ENCODE data around the gene ITCH. TPM values are rescaled to one million over a fixed set of nuclear protein-coding genes. Genes with fewer than 3 reads are reported as not detected.
"Not testable (repeated sequence)": the region's sequence is repeated elsewhere in the genome, so short reads cannot be mapped to it uniquely, and the experiment has no call there.

The ITCH gene
- total and polyA plus RNA-seq, 2 of the 8 experiments (the other 6 are each of a cell fraction or from before 2014, with no cell fraction given): 3.9 to 45.2 TPM

DNA sequence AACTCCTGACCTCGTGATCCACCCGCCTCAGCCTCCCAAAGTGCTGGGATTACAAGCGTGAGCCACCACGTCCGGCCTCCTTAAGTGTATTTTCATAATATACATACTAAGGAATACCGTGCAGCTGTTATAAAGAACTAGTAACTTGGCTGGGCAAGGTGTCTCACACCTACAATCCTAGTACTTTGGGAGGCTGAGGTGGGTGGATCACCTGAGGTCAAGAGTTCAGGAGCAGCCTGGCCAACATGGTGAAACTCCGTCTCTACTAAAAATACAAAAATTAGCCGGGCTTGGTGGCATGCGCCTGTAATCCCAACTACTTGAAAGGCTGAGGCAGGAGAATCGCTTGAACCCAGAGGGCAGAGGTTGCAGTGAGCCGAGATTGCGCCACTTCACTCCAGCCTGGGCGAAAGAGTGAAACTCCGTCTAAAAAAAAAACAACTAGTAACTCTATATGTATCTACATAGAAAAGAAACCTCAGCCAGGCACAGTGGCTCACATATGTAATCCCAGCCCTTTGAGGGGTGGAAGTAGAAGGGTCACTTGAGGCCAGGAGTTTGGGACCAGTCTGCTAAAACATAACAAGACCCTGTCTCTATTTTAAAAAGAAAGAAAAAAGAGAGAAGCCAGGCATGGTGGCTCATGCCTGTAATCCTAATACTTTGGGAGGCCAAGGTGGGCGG is 32.1 kb upstream of the ITCH start:
- H4K20me1 ChIP-seq (replicated peaks in 1 of 2; ENCODE audit: control insufficient read depth in 1 of 2, insufficient read depth in 2 of 2, low read length in 2 of 2); H3K9ac ChIP-seq (replicated peaks in 1 of 4; ENCODE audit: extremely low read depth in 1 of 4, low read depth in 3 of 4, low read length in 3 of 4); H3K79me1 ChIP-seq (ENCODE audit: low read depth, low read length); H2AK5ac ChIP-seq (ENCODE audit: low read depth, low read length); H4K8ac ChIP-seq (ENCODE audit: extremely low read depth, insufficient read depth, low read length); H2AFZ ChIP-seq (ENCODE audit: low read length); H3K4me2 ChIP-seq (ENCODE audit: insufficient read depth in 1 of 2, low read depth in 2 of 2, low read length in 2 of 2); FAIRE-seq; H3K14ac ChIP-seq (ENCODE audit: insufficient read length); H3K56ac ChIP-seq (replicated peaks; ENCODE audit: insufficient read length, low read depth, low read length); H3K18ac ChIP-seq (ENCODE audit: extremely low read depth, low read length); H2BK5ac ChIP-seq (ENCODE audit: low read depth, low read length); H3K27me3 ChIP-seq (replicated peaks in 1 of 4; ENCODE audit: control insufficient read depth in 3 of 4, extremely low read depth in 1 of 4, insufficient read depth in 3 of 4, low read length in 3 of 4); DNase-seq (ENCODE audit: low read depth in 1 of 2, low spot score in 2 of 2); H3K79me2 ChIP-seq (ENCODE audit: control insufficient read depth in 1 of 2, insufficient read depth in 2 of 2, low read length in 2 of 2); H2BK15ac ChIP-seq (ENCODE audit: low read length); H3K9me3 ChIP-seq (ENCODE audit: insufficient read depth in 2 of 2, low read depth in 1 of 2, low read length in 1 of 2); H4K91ac ChIP-seq (replicated peaks; ENCODE audit: insufficient read length, low read length); H3K27ac ChIP-seq (ENCODE audit: low read depth, low read length); H3K4me3 ChIP-seq (ENCODE audit: extremely low read depth in 1 of 4, insufficient read depth in 2 of 4, low read depth in 3 of 4, low read length in 4 of 4); H2BK120ac ChIP-seq (replicated peaks; ENCODE audit: low read depth, low read length); H3K4ac ChIP-seq (replicated peaks; ENCODE audit: insufficient read length, low read depth, low read length); H3K4me1 ChIP-seq (replicated peaks in 1 of 4; ENCODE audit: control insufficient read depth in 3 of 4, insufficient read depth in 4 of 4, low read length in 3 of 4); H3K23ac ChIP-seq (ENCODE audit: insufficient read length); H2BK12ac ChIP-seq (ENCODE audit: low read depth, low read length); H4K5ac ChIP-seq (ENCODE audit: insufficient read length, low read depth, low read length); H2BK20ac ChIP-seq (ENCODE audit: low read length); H3K23me2 ChIP-seq (ENCODE audit: low read depth, low read length); H3K36me3 ChIP-seq (ENCODE audit: control insufficient read depth in 2 of 4, insufficient read depth in 4 of 4, low read length in 3 of 4): not testable (repeated sequence)
- ChIA-PET POLR2A (ENCODE audit: partially characterized antibody) (interaction anchor here (1.7 kb wide), 1 partner anchor 19 kb away, joined by 4 read pairs; no protein-coding TSS in a partner anchor), CTCF (ENCODE audit: partially characterized antibody) (interaction anchor here (1.2 to 4.8 kb wide), 2 partner anchors 18 to 213 kb away, joined by 3 to 32 read pairs; no protein-coding TSS in a partner anchor)
- WGBS, 2 experiments (ENCODE audit: extremely low coverage in 1 of 2, insufficient coverage in 1 of 2, insufficient read length in 1 of 2, insufficient replicate concordance in 2 of 2, low coverage in 1 of 2, low lambda C conversion rate in 2 of 2, missing lambda C conversion rate in 1 of 2): 95% methylated on average over 15 of the region's 15 CpGs; no CpG with 5 or more reads in 1 of the 2 experiments
